ENCODE results near the gene PPDPF. TPM values are rescaled to one million over a fixed set of nuclear protein-coding genes. Genes with fewer than 3 reads are reported as not detected.

PPDPF gene
- total and polyA plus RNA-seq, 12 donors, result 7.4 to 193 (median 81.3) TPM

- 45 to 66% (median 49%) methylated on average over 15 of the region's 15 CpGs for WGBS, 4 donors
- Histone ChIP-seq H3K4me1 (replicated peaks in 1 of 2) (peaks cover 0 to 4% of the 10 kb centered on the region in 2 donors), H3K27ac (no peak overlapping the region), H3K9me3 (replicated peaks in 1 of 3) (no peaks in the 10 kb centered on the region), H3K4me3 (no peak overlapping the region), H3K27me3 (peaks cover 2% of the 10 kb centered on the region), H3K36me3 (replicated peaks in 1 of 2) (no peaks in the 10 kb centered on the region)
- no peak for TF ChIP-seq POLR2A (IDR thresholded peaks at IDR 0.05)
- TF ChIP-seq, protein P1, sequence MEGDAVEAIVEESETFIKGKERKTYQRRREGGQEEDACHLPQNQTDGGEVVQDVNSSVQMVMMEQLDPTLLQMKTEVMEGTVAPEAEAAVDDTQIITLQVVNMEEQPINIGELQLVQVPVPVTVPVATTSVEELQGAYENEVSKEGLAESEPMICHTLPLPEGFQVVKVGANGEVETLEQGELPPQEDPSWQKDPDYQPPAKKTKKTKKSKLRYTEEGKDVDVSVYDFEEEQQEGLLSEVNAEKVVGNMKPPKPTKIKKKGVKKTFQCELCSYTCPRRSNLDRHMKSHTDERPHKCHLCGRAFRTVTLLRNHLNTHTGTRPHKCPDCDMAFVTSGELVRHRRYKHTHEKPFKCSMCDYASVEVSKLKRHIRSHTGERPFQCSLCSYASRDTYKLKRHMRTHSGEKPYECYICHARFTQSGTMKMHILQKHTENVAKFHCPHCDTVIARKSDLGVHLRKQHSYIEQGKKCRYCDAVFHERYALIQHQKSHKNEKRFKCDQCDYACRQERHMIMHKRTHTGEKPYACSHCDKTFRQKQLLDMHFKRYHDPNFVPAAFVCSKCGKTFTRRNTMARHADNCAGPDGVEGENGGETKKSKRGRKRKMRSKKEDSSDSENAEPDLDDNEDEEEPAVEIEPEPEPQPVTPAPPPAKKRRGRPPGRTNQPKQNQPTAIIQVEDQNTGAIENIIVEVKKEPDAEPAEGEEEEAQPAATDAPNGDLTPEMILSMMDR (IDR thresholded peaks at IDR 0.05), result no peak
- DNase-seq, result no peak
- intact Hi-C loops (cut with DNase I), result no loop called here
Observed at GRCh38 chr20:63552481-63553249, 32.1 kb downstream of the PPDPF start.

DNA sequence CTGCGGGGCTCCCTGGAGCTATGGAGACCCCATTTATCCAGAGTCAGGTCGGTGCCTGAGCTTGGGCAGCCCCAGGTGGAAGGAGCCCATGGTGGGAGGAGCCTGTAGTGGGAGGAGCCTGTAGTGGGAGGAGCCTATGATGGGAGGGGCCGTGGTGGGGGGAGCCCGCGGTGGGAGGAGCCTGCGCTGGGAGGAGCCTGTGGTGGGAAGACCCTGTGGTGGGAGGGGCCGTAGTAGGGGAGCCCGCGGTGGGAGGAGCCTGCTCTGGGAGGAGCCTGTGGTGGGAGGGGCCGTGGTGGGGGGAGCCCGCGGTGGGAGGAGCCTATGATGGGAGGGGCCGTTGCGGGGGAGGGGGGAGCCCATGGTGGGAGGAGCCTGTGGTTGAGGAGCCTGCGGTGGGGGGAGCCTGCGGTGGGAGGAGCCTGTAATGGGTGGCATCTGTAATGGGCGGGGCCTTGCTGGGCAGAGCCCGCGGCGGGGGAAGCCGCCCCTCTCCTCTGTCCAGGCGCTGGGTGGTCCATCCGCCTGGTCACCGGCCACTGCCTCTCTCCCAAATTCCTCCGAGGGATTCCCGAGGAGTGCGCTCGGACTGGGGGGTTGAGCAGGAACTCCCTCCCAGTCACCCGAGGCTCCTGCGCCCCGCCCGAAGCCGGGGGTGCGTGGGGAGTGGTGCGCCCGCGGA is 32.8 kb downstream of the PPDPF start:
- intact Hi-C loops (cut with DNase I), result no loop called here
- 1 to 30% (median 13%) methylated on average over 2 to 37 of the region's 37 CpGs for WGBS, 4 donors
- H3K4me1 ChIP-seq (replicated peaks in 1 of 2), result peaks cover 0 to 4% of the 10 kb centered on the region in 2 donors
- H3K27ac ChIP-seq, result no peak overlapping the region
- H3K27me3 ChIP-seq, result no peaks in the 10 kb centered on the region
- no peaks in the 10 kb centered on the region for H3K9me3 ChIP-seq (replicated peaks in 1 of 3)
- H3K4me3 ChIP-seq, result peak overlapping the region in 2 of 4 donors; percentile 48 to 55
- peak; percentile 69 to 89 (median 78) for DNase-seq
- H3K36me3 ChIP-seq (replicated peaks in 1 of 2), result no peaks in the 10 kb centered on the region
- TF ChIP-seq POLR2A (IDR thresholded peaks at IDR 0.05), result no peak
- TF ChIP-seq, protein P1 (IDR thresholded peaks at IDR 0.05), result no peak

DNA sequence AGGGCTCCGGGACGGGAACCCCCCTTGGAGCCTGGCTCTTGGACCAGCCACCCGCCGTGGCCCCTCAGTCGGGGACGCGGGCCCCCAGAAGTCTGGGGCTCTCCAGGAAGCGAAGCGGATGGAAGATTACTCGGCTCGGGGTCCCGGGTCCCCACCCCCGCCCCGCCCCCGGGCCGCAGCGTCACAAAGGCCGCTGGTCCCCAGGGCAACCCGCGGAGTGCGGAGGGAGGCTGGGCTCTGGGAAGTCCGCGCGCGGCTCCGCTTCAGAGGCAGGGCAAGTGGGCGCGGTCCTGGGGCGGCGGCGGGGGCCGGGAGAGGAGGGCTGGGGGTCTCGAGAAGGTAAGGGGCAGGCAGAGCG is 33.3 kb downstream of the PPDPF start, which contains the start of gene FNDC11:
Gene FNDC11, plus strand, starts transcription at position 227 of the 358 bp plus-strand sequence. CDS start 1,505 bp downstream, outside the sequence.
- H3K4me1 ChIP-seq (replicated peaks in 1 of 2), result peaks cover 0 to 4% of the 10 kb centered on the region in 2 donors
- no peaks in the 10 kb centered on the region for H3K27me3 ChIP-seq
- intact Hi-C loops (cut with DNase I), result no loop called here
- peak in 3 of 7 donors; percentile 37 to 53 (median 41) for DNase-seq
- no peaks in the 10 kb centered on the region for H3K36me3 ChIP-seq (replicated peaks in 1 of 2)
- WGBS, 4 donors, result 0 to 2% (median 2%) methylated on average over 2 to 34 of the region's 34 CpGs; no CpG with 5 or more reads in 1 of the 4 donors
- H3K4me3 ChIP-seq, result peak within 1 kb of the TSS in 2 of 4 donors; percentile 48 to 55
- H3K27ac ChIP-seq, result no peak within 1 kb of the TSS
- no peaks in the 10 kb centered on the region for H3K9me3 ChIP-seq (replicated peaks in 1 of 3)
- TF ChIP-seq, protein P1 (IDR thresholded peaks at IDR 0.05), result no peak
- no peak for TF ChIP-seq POLR2A (IDR thresholded peaks at IDR 0.05)
